ENCODE results near the gene LGR5. TPM values are rescaled to one million over a fixed set of nuclear protein-coding genes. Genes with fewer than 3 reads are reported as not detected.

The LGR5 gene
- total and polyA plus RNA-seq, 2 of the 8 experiments (the other 6 are each of a cell fraction or from before 2014, with no cell fraction given), result 0.08 to 0.19 TPM

- no peaks in the 10 kb centered on the region for H3K79me1 ChIP-seq (ENCODE audit: low read depth, low read length)
- no peak overlapping the region for H3K14ac ChIP-seq (ENCODE audit: insufficient read length)
- no peak overlapping the region for H3K23ac ChIP-seq (ENCODE audit: insufficient read length)
- no peak overlapping the region for H3K27ac ChIP-seq (ENCODE audit: low read depth, low read length)
- H3K4ac ChIP-seq (replicated peaks; ENCODE audit: insufficient read length, low read depth, low read length), result no peak overlapping the region
- no peak overlapping the region for H3K56ac ChIP-seq (replicated peaks; ENCODE audit: insufficient read length, low read depth, low read length)
- no peaks in the 10 kb centered on the region for H4K20me1 ChIP-seq (replicated peaks in 1 of 2; ENCODE audit: control insufficient read depth in 1 of 2, insufficient read depth in 2 of 2, low read length in 2 of 2)
- H4K8ac ChIP-seq (ENCODE audit: extremely low read depth, insufficient read depth, low read length), result no peak overlapping the region
- H3K23me2 ChIP-seq (ENCODE audit: low read depth, low read length), result no peaks in the 10 kb centered on the region
- FAIRE-seq (no peak), DNase-seq (ENCODE audit: low read depth in 1 of 2, low spot score in 2 of 2) (no peak)
- H3K36me3 ChIP-seq (ENCODE audit: control insufficient read depth in 2 of 4, insufficient read depth in 4 of 4, low read length in 3 of 4), result no peaks in the 10 kb centered on the region
- H2AFZ ChIP-seq (ENCODE audit: low read length), result no peak overlapping the region
- H3K4me3 ChIP-seq (ENCODE audit: extremely low read depth in 1 of 4, insufficient read depth in 2 of 4, low read depth in 3 of 4, low read length in 4 of 4), result no peak overlapping the region
- 80% methylated on average over 2 of the region's 2 CpGs; no CpG with 5 or more reads in 1 of the 2 experiments for WGBS, 2 experiments (ENCODE audit: extremely low coverage in 1 of 2, insufficient coverage in 1 of 2, insufficient read length in 1 of 2, insufficient replicate concordance in 2 of 2, low coverage in 1 of 2, low lambda C conversion rate in 2 of 2, missing lambda C conversion rate in 1 of 2)
- H2AK5ac ChIP-seq (ENCODE audit: low read depth, low read length), result no peak overlapping the region
- no peaks in the 10 kb centered on the region for H3K9me3 ChIP-seq (ENCODE audit: insufficient read depth in 2 of 2, low read depth in 1 of 2, low read length in 1 of 2)
- CTCF ChIA-PET (ENCODE audit: partially characterized antibody), result no interaction called here
- H3K4me2 ChIP-seq (ENCODE audit: insufficient read depth in 1 of 2, low read depth in 2 of 2, low read length in 2 of 2), result no peak overlapping the region
- no peak overlapping the region for H2BK120ac ChIP-seq (replicated peaks; ENCODE audit: low read depth, low read length)
- no peaks in the 10 kb centered on the region for H3K27me3 ChIP-seq (replicated peaks in 1 of 4; ENCODE audit: control insufficient read depth in 3 of 4, extremely low read depth in 1 of 4, insufficient read depth in 3 of 4, low read length in 3 of 4)
- no peak overlapping the region for H4K91ac ChIP-seq (replicated peaks; ENCODE audit: insufficient read length, low read length)
- no peaks in the 10 kb centered on the region for H3K79me2 ChIP-seq (ENCODE audit: control insufficient read depth in 1 of 2, insufficient read depth in 2 of 2, low read length in 2 of 2)
- POLR2A ChIA-PET (ENCODE audit: partially characterized antibody), result no interaction called here
- H3K18ac ChIP-seq (ENCODE audit: extremely low read depth, low read length), result no peak overlapping the region
- no peak overlapping the region for H2BK15ac ChIP-seq (ENCODE audit: low read length)
- no peaks in the 10 kb centered on the region for H3K4me1 ChIP-seq (replicated peaks in 1 of 4; ENCODE audit: control insufficient read depth in 3 of 4, insufficient read depth in 4 of 4, low read length in 3 of 4)
- H2BK12ac ChIP-seq (ENCODE audit: low read depth, low read length), result no peak overlapping the region
- H3K9ac ChIP-seq (replicated peaks in 1 of 4; ENCODE audit: extremely low read depth in 1 of 4, low read depth in 3 of 4, low read length in 3 of 4), result no peak overlapping the region
- H2BK20ac ChIP-seq (ENCODE audit: low read length), result no peak overlapping the region
- no peak overlapping the region for H2BK5ac ChIP-seq (ENCODE audit: low read depth, low read length)
- H4K5ac ChIP-seq (ENCODE audit: insufficient read length, low read depth, low read length), result no peak overlapping the region
- TF ChIP-seq SP2 (IDR thresholded peaks at IDR 0.05; ENCODE audit: low read length), result no peak
- no peak for TF ChIP-seq GTF2F1 (IDR thresholded peaks at IDR 0.05; ENCODE audit: borderline replicate concordance, low read depth, low read length)
- no peak for TF ChIP-seq ZNF274 (IDR thresholded peaks at IDR 0.05; ENCODE audit: borderline replicate concordance, extremely low read depth, low read length)
- TF ChIP-seq RBBP5 (IDR thresholded peaks at IDR 0.05; ENCODE audit: borderline replicate concordance, low read depth, low read length), result no peak
- no peak for TF ChIP-seq RAD21 (IDR thresholded peaks at IDR 0.05 in 1 of 2, conservative IDR thresholded peaks at IDR 0.05 in 1 of 2; ENCODE audit: low read depth in 2 of 2, low read length in 2 of 2)
- TF ChIP-seq HDAC2 (IDR thresholded peaks at IDR 0.05; ENCODE audit: borderline replicate concordance in 1 of 2, low read depth in 2 of 2, low read length in 2 of 2), result no peak
- TF ChIP-seq SIN3A (conservative IDR thresholded peaks at IDR 0.05 in 1 of 2, IDR thresholded peaks at IDR 0.05 in 1 of 2; ENCODE audit: low read depth in 1 of 2, low read length in 2 of 2), result no peak
- TF ChIP-seq TBP (IDR thresholded peaks at IDR 0.05; ENCODE audit: low read depth, low read length), result no peak
- no peak for TF ChIP-seq SP4 (IDR thresholded peaks at IDR 0.05; ENCODE audit: low read length)
- TF ChIP-seq E2F6 (IDR thresholded peaks at IDR 0.05), result no peak
- TF ChIP-seq HDAC6 (IDR thresholded peaks at IDR 0.05; ENCODE audit: low read depth, low read length), result no peak
- TF ChIP-seq JUN (IDR thresholded peaks at IDR 0.05; ENCODE audit: low read depth, low read length), result no peak
- TF ChIP-seq POU5F1 (IDR thresholded peaks at IDR 0.05; ENCODE audit: low read depth, low read length), result no peak
- TF ChIP-seq CHD1 (IDR thresholded peaks at IDR 0.05; ENCODE audit: low read depth, low read length), result no peak
These were observed 53.0 kb downstream of the LGR5 start for GRCh38 chr12:71492604-71493003.
